GM19324 (cell line): Measurements from ENCODE around the gene FAM117A.

Experiments used
- ATAC-seq: cut with Tn5 transposase; IDR thresholded peaks from one replicate; pipeline ENCODE4 v1.9.1; 2021; ENCODE audit warnings: mild to moderate bottlenecking, moderate library complexity; ENCODE audit not compliant: unreplicated experiment, low FRiP score

Gene FAM117A

GRCh38 chr17:49715216-49715615 is 48.7 kb downstream of the FAM117A start:
- ATAC-seq, result no peak

GRCh38 chr17:49708515-49709183 is 55.3 kb downstream of the FAM117A start:
- no peak for ATAC-seq

GRCh38 chr17:49707608-49708514 is 56.1 kb downstream of the FAM117A start, which contains the start of gene SLC35B1:
TSS of gene SLC35B1 (minus strand) at chr17:49707964. CDS start at chr17:49707833, 131 bp downstream.
- peak; percentile 93 for ATAC-seq

- no peak for ATAC-seq
These were observed 56.7 kb downstream of the FAM117A start for GRCh38 chr17:49707246-49707607.

GRCh38 chr17:49705254-49705653 is 58.7 kb downstream of the FAM117A start:
- ATAC-seq, result no peak

GRCh38 chr17:49703557-49704277 is 60.2 kb downstream of the FAM117A start:
- ATAC-seq, result no peak

GRCh38 chr17:49700960-49701359 is 63.0 kb downstream of the FAM117A start:
- ATAC-seq, result no peak

- no peak for ATAC-seq
These were observed 63.9 kb downstream of the FAM117A start for GRCh38 chr17:49699966-49700575.

GRCh38 chr17:49698005-49698404 is 65.9 kb downstream of the FAM117A start:
- no peak for ATAC-seq

- no peak for ATAC-seq
These were observed 67.6 kb downstream of the FAM117A start for GRCh38 chr17:49696233-49696761.

GRCh38 chr17:49695698-49696232 is 68.2 kb downstream of the FAM117A start:
- ATAC-seq, result no peak

GRCh38 chr17:49694847-49695697 is 68.9 kb downstream of the FAM117A start:
- ATAC-seq, result no peak

- no peak for ATAC-seq
These were observed 71.2 kb downstream of the FAM117A start for GRCh38 chr17:49692751-49693150.

- ATAC-seq, result no peak
These were observed 72.2 kb downstream of the FAM117A start for GRCh38 chr17:49691677-49692191.

GRCh38 chr17:49691086-49691676 is 72.8 kb downstream of the FAM117A start:
- ATAC-seq, result no peak

- no peak for ATAC-seq
These were observed 73.7 kb downstream of the FAM117A start for GRCh38 chr17:49690256-49690655.

- no peak for ATAC-seq
These were observed 75.1 kb downstream of the FAM117A start for GRCh38 chr17:49688848-49689247.

- no peak for ATAC-seq
These were observed 75.9 kb downstream of the FAM117A start for GRCh38 chr17:49687878-49688491.
